NCI-H128 (cell line): Measurements from ENCODE around the gene PIH1D1.

Experiments
- DNase-seq: peaks from one replicate; lab custom pipeline; 2025; ENCODE audit not compliant: unreplicated experiment; lab: John Stamatoyannopoulos, UW

Gene PIH1D1

GRCh38 chr19:49436381-49437017 lies 15.1 kb downstream of the PIH1D1 start:
- DNase-seq, result no peak

- DNase-seq, result no peak
These were observed 15.9 kb downstream of the PIH1D1 start for GRCh38 chr19:49435670-49436069.

GRCh38 chr19:49434907-49435583 lies 16.6 kb downstream of the PIH1D1 start:
- DNase-seq, result no peak

- DNase-seq, result no peak
These were observed 18.2 kb downstream of the PIH1D1 start for GRCh38 chr19:49433240-49433901.

- no peak for DNase-seq
These were observed 19.2 kb downstream of the PIH1D1 start for GRCh38 chr19:49432141-49433073.

- DNase-seq, result no peak
These were observed 20.3 kb downstream of the PIH1D1 start for GRCh38 chr19:49431330-49431749.

- DNase-seq, result no peak
These were observed 20.8 kb downstream of the PIH1D1 start for GRCh38 chr19:49430678-49431329.

GRCh38 chr19:49430172-49430677 lies 21.4 kb downstream of the PIH1D1 start:
- DNase-seq, result no peak

- no peak for DNase-seq
These were observed 22.8 kb downstream of the PIH1D1 start for GRCh38 chr19:49428547-49429451.

GRCh38 chr19:49427855-49428546 lies 23.6 kb downstream of the PIH1D1 start:
- DNase-seq, result peak; percentile 6

GRCh38 chr19:49427339-49427738 lies 24.3 kb downstream of the PIH1D1 start:
- DNase-seq, result no peak

- peak; percentile 8 for DNase-seq
These were observed 25.6 kb downstream of the PIH1D1 start for GRCh38 chr19:49425922-49426592.

- no peak for DNase-seq
These were observed 26.4 kb downstream of the PIH1D1 start, which contains the start of gene GFY for GRCh38 chr19:49425178-49425577. Gene GFY, plus strand, starts transcription at chr19:49425388. Its CDS starts 1,043 bp downstream, at chr19:49426431.

- no peak for DNase-seq
These were observed 27.7 kb downstream of the PIH1D1 start for GRCh38 chr19:49423985-49424303.

GRCh38 chr19:49423071-49423984 lies 28.3 kb downstream of the PIH1D1 start, which contains the start of gene PTH2:
Gene PTH2, minus strand, starts transcription at chr19:49423441. Its CDS starts 102 bp downstream, at chr19:49423339.
- no peak for DNase-seq

GRCh38 chr19:49422407-49423070 lies 29.1 kb downstream of the PIH1D1 start:
- peak; percentile 65 for DNase-seq

GRCh38 chr19:49421878-49422202 lies 29.8 kb downstream of the PIH1D1 start:
- DNase-seq, result no peak
